Iris pigment epithelial cell (primary cell): ENCODE measurements around the gene TOPAZ1.
A peak's percentile ranks its signal among the peaks of the same experiment; 100 is the strongest.

ENCODE experiments used
- DNase-seq: peaks from one replicate; pipeline ENCODE4 v3.0.0-alpha.2; 2011; ENCODE audit warnings: low read depth

The TOPAZ1 gene

GRCh38 chr3:44330444-44330843 is 88.8 kb downstream of the TOPAZ1 start:
- DNase-seq: no peak

- no peak for DNase-seq
These were observed 92.6 kb downstream of the TOPAZ1 start for GRCh38 chr3:44334326-44334725.

- no peak for DNase-seq
These were observed 95.6 kb downstream of the TOPAZ1 start for GRCh38 chr3:44337248-44337785.

- DNase-seq: peak; percentile 97
These were observed 96.5 kb downstream of the TOPAZ1 start, which contains the start of gene TCAIM for GRCh38 chr3:44338010-44338827. TCAIM (plus strand) TSS chr3:44338766; CDS start chr3:44354783, 16,017 bp downstream.

GRCh38 chr3:44338828-44339127 is 97.1 kb downstream of the TOPAZ1 start:
- DNase-seq: no peak

GRCh38 chr3:44339181-44340057 is 97.7 kb downstream of the TOPAZ1 start:
- DNase-seq: no peak

- DNase-seq: no peak
These were observed 98.3 kb downstream of the TOPAZ1 start for GRCh38 chr3:44340058-44340395.

- DNase-seq: peak; percentile 80
These were observed 100.6 kb downstream of the TOPAZ1 start for GRCh38 chr3:44342176-44342790.

GRCh38 chr3:44343421-44343820 is 101.7 kb downstream of the TOPAZ1 start:
- DNase-seq: no peak

GRCh38 chr3:44346590-44346989 is 104.9 kb downstream of the TOPAZ1 start:
- peak; percentile 18 for DNase-seq

GRCh38 chr3:44348993-44349392 is 107.3 kb downstream of the TOPAZ1 start:
- no peak for DNase-seq

GRCh38 chr3:44353355-44353924 is 111.8 kb downstream of the TOPAZ1 start:
- DNase-seq: no peak

- DNase-seq: peak; percentile 94
These were observed 113.8 kb downstream of the TOPAZ1 start for GRCh38 chr3:44355362-44356033.

- no peak for DNase-seq
These were observed 117.6 kb downstream of the TOPAZ1 start for GRCh38 chr3:44359146-44359751.

GRCh38 chr3:44363591-44363990 is 121.9 kb downstream of the TOPAZ1 start:
- no peak for DNase-seq

- DNase-seq: no peak
These were observed 124.3 kb downstream of the TOPAZ1 start for GRCh38 chr3:44365952-44366351.

GRCh38 chr3:44375450-44375849 is 133.8 kb downstream of the TOPAZ1 start:
- DNase-seq: no peak
